LNCAP (cell line): ENCODE data around the gene GRM8.

Source experiments
- TF ChIP-seq, protein P1 (sequence below): fragments of 450-650 bp; IDR thresholded peaks from 2 replicates; pipeline ENCODE4 v1.5.1; 2017; ENCODE audit warnings: mild to moderate bottlenecking

Gene GRM8

GRCh38 chr7:126750207-126750911 lies 502.4 kb downstream of the GRM8 start:
- TF ChIP-seq, protein P1, sequence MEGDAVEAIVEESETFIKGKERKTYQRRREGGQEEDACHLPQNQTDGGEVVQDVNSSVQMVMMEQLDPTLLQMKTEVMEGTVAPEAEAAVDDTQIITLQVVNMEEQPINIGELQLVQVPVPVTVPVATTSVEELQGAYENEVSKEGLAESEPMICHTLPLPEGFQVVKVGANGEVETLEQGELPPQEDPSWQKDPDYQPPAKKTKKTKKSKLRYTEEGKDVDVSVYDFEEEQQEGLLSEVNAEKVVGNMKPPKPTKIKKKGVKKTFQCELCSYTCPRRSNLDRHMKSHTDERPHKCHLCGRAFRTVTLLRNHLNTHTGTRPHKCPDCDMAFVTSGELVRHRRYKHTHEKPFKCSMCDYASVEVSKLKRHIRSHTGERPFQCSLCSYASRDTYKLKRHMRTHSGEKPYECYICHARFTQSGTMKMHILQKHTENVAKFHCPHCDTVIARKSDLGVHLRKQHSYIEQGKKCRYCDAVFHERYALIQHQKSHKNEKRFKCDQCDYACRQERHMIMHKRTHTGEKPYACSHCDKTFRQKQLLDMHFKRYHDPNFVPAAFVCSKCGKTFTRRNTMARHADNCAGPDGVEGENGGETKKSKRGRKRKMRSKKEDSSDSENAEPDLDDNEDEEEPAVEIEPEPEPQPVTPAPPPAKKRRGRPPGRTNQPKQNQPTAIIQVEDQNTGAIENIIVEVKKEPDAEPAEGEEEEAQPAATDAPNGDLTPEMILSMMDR: no peak

DNA sequence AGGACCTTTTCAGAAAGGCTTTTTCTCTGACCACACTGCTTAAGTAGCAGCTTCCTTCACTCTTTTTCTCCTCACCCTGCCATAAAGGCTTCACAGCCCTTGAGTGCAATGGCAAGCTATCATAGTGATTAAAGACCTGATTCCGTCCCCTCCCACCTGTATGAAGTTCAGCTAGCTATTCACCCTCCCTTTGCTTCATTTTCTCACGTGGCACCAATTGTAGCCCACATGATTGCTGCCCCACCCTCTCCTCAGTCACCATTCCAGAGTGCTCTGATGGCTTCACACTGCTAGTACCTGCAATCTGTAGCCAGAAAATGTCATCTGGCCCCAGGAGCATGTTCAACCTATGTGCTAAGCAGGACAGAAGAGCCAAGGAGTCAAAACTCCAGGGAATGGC lies 523.8 kb downstream of the GRM8 start:
- TF ChIP-seq, protein P1: no peak

GRCh38 chr7:126727930-126728391 lies 524.8 kb downstream of the GRM8 start:
- TF ChIP-seq, protein P1: no peak

- TF ChIP-seq, protein P1: no peak
These were observed 528.7 kb downstream of the GRM8 start for GRCh38 chr7:126723966-126724544.

GRCh38 chr7:126720232-126720631 lies 532.5 kb downstream of the GRM8 start:
- TF ChIP-seq, protein P1: no peak

DNA sequence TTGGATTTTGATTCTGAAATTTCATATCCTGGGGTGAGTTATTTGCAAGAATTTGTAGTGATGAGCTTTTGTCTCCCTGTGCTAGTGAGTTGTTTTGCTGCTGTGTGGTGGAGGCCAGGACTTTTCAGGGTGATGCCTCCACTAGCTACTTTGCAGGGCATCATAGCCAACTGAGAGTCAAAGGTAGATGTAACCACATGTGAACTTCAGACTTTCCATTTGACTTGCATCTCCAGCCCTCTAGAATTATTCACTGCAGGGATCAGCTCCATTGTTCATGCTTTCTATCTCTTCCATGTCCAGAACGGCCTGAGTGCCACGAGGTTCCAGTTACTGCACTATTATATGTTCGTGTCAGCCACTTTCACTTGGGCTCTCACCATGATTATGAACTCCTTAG lies 534.3 kb downstream of the GRM8 start:
- TF ChIP-seq, protein P1: no peak

GRCh38 chr7:126716321-126716720 lies 536.4 kb downstream of the GRM8 start:
- TF ChIP-seq, protein P1: no peak
